ENCODE results near the gene KCNK7.

GRCh38 chr11:65569973-65570918 lies 25.4 kb downstream of the KCNK7 start, which contains the start of gene ZNRD2:
- TF ChIP-seq ZFP30 (CRISPR knock-in tag; IDR thresholded peaks at IDR 0.05) = no peak
- no peak for TF ChIP-seq PATZ1 (CRISPR knock-in tag; IDR thresholded peaks at IDR 0.05; ENCODE audit: borderline replicate concordance)
- TF ChIP-seq GLIS3 (CRISPR knock-in tag; IDR thresholded peaks at IDR 0.05) = no peak
- TF ChIP-seq ISL1 (CRISPR knock-in tag; IDR thresholded peaks at IDR 0.05) = no peak

All from SK-N-SH treated with all-trans-retinoic acid at 6 μM for 48 hours (cell line).